OCI-LY7 (cell line): ENCODE results near the gene ISM2.
"Not testable (repeated sequence)": the region's sequence is repeated elsewhere in the genome, so short reads cannot be mapped to it uniquely, and the experiment has no call there.

ENCODE experiments used
- EZH2phosphoT487 ChIP-seq: fragments of 200-600 bp; sonication (generic); IDR thresholded peaks from 2 replicates; pipeline ENCODE4 v1.6.1; 2018; ENCODE audit warnings: low read depth, borderline replicate concordance, mild to moderate bottlenecking, mixed run types, antibody characterized with exemption, low read length, moderate library complexity, mixed read lengths
- TF ChIP-seq, protein P1 (sequence below): fragments of 200-600 bp; sonication (generic); conservative IDR thresholded peaks from 2 replicates; pipeline ENCODE4 v1.5.1; 2014; ENCODE audit warnings: mild to moderate bottlenecking, antibody characterized with exemption, low read length, moderate library complexity, mixed read lengths

DNA sequence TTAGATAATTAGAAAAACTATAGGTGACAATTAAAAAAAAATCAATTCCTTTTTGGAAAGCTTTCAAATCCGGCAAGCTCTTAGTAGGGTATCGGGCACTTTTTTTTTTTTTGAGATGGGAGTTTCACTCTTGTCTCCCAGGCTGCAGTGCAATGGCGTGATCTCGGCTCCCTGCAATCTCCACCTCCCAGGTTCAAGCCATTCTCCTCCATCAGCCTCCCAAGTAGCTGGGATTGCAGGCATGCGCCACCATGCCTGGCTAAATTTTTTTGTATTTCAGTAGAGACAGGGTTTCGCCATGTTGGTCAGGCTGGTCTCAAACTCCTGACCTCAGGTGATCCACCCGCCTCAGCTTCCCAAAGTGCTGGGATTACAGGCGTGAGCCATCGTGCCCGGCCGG lies 46.6 kb upstream of the ISM2 start:
- TF ChIP-seq, protein P1, sequence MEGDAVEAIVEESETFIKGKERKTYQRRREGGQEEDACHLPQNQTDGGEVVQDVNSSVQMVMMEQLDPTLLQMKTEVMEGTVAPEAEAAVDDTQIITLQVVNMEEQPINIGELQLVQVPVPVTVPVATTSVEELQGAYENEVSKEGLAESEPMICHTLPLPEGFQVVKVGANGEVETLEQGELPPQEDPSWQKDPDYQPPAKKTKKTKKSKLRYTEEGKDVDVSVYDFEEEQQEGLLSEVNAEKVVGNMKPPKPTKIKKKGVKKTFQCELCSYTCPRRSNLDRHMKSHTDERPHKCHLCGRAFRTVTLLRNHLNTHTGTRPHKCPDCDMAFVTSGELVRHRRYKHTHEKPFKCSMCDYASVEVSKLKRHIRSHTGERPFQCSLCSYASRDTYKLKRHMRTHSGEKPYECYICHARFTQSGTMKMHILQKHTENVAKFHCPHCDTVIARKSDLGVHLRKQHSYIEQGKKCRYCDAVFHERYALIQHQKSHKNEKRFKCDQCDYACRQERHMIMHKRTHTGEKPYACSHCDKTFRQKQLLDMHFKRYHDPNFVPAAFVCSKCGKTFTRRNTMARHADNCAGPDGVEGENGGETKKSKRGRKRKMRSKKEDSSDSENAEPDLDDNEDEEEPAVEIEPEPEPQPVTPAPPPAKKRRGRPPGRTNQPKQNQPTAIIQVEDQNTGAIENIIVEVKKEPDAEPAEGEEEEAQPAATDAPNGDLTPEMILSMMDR, result not testable (repeated sequence)
- TF ChIP-seq EZH2phosphoT487, result not testable (repeated sequence)
